ENCODE measurements around the gene PSMD5. TPM values are rescaled to one million over a fixed set of nuclear protein-coding genes. Genes with fewer than 3 reads are reported as not detected.
"Not testable (repeated sequence)": the region's sequence is repeated elsewhere in the genome, so short reads cannot be mapped to it uniquely, and the experiment has no call there.

PSMD5 gene
- polyA plus RNA-seq, 1 experiment: 57.6 TPM

GRCh38 chr9:120820095-120820494 is 22.6 kb downstream of the PSMD5 start:
- Histone ChIP-seq H3K9me3 (ENCODE audit: control insufficient read depth, insufficient read depth, low read length) (no peaks in the 10 kb centered on the region), H3K27me3 (ENCODE audit: control insufficient read depth, insufficient read depth, low read length) (no peaks in the 10 kb centered on the region), H3K27ac (ENCODE audit: low read depth, low read length) (no peak overlapping the region), H3K4me3 (ENCODE audit: low read depth, low read length) (no peak overlapping the region)
- POLR2A ChIA-PET: no interaction called here
- DNase-seq (ENCODE audit: low read depth, low spot score): no peak
- CTCF ChIA-PET: no interaction called here
- TF ChIP-seq CTCF (IDR thresholded peaks at IDR 0.05; ENCODE audit: low read depth, low read length): no peak

- no peak overlapping the region for H3K4me3 ChIP-seq (ENCODE audit: low read depth, low read length)
- ChIA-PET POLR2A (no interaction called here), CTCF (no interaction called here)
Measured at GRCh38 chr9:120818595-120818994, 24.1 kb downstream of the PSMD5 start.

GRCh38 chr9:120815075-120815474 is 27.6 kb downstream of the PSMD5 start:
- Histone ChIP-seq H3K9me3 (ENCODE audit: control insufficient read depth, insufficient read depth, low read length) (no peaks in the 10 kb centered on the region), H3K4me3 (ENCODE audit: low read depth, low read length) (no peak overlapping the region), H3K27ac (ENCODE audit: low read depth, low read length) (no peak overlapping the region), H3K27me3 (ENCODE audit: control insufficient read depth, insufficient read depth, low read length) (no peaks in the 10 kb centered on the region)
- ChIA-PET POLR2A (no interaction called here), CTCF (no interaction called here)
- no peak for DNase-seq (ENCODE audit: low read depth, low spot score)
- TF ChIP-seq CTCF (IDR thresholded peaks at IDR 0.05; ENCODE audit: low read depth, low read length): no peak

More at GRCh38 chr9:120818595-120818994, 24.1 kb downstream of the PSMD5 start:
- no peak for TF ChIP-seq CTCF (IDR thresholded peaks at IDR 0.05; ENCODE audit: low read depth, low read length)
- Histone ChIP-seq H3K27me3 (ENCODE audit: control insufficient read depth, insufficient read depth, low read length) (no peaks in the 10 kb centered on the region), H3K9me3 (ENCODE audit: control insufficient read depth, insufficient read depth, low read length) (no peaks in the 10 kb centered on the region), H3K27ac (ENCODE audit: low read depth, low read length) (no peak overlapping the region)
- DNase-seq (ENCODE audit: low read depth, low spot score): no peak

GRCh38 chr9:120808931-120809330 is 33.8 kb downstream of the PSMD5 start:
- POLR2A ChIA-PET: no interaction called here
- Histone ChIP-seq H3K27me3 (ENCODE audit: control insufficient read depth, insufficient read depth, low read length) (no peaks in the 10 kb centered on the region), H3K9me3 (ENCODE audit: control insufficient read depth, insufficient read depth, low read length) (peaks cover 17% of the 10 kb centered on the region), H3K4me3 (ENCODE audit: low read depth, low read length) (no peak overlapping the region), H3K27ac (ENCODE audit: low read depth, low read length) (no peak overlapping the region)
- TF ChIP-seq CTCF (IDR thresholded peaks at IDR 0.05; ENCODE audit: low read depth, low read length): no peak
- DNase-seq (ENCODE audit: low read depth, low spot score): no peak
- CTCF ChIA-PET: no interaction called here

GRCh38 chr9:120807607-120808379 is 34.9 kb downstream of the PSMD5 start:
- no peak overlapping the region for H3K4me3 ChIP-seq (ENCODE audit: low read depth, low read length)
- no peak for TF ChIP-seq CTCF (IDR thresholded peaks at IDR 0.05; ENCODE audit: low read depth, low read length)
- no peak overlapping the region for H3K27ac ChIP-seq (ENCODE audit: low read depth, low read length)
- CTCF ChIA-PET: no interaction called here
- H3K9me3 ChIP-seq (ENCODE audit: control insufficient read depth, insufficient read depth, low read length): peaks cover 17% of the 10 kb centered on the region
- H3K27me3 ChIP-seq (ENCODE audit: control insufficient read depth, insufficient read depth, low read length): no peaks in the 10 kb centered on the region
- no peak for DNase-seq (ENCODE audit: low read depth, low spot score)
- POLR2A ChIA-PET: no interaction called here

- H3K4me3 ChIP-seq (ENCODE audit: low read depth, low read length); H3K27ac ChIP-seq (ENCODE audit: low read depth, low read length); POLR2A ChIA-PET; DNase-seq (ENCODE audit: low read depth, low spot score); H3K27me3 ChIP-seq (ENCODE audit: control insufficient read depth, insufficient read depth, low read length); CTCF ChIA-PET: not testable (repeated sequence)
- peaks cover 17% of the 10 kb centered on the region for H3K9me3 ChIP-seq (ENCODE audit: control insufficient read depth, insufficient read depth, low read length)
Measured at GRCh38 chr9:120804784-120805363, 37.8 kb downstream of the PSMD5 start.
